Uterus (tissue), 4 donors: ENCODE measurements around the gene NTF3. TPM values are rescaled to one million over a fixed set of nuclear protein-coding genes. Genes with fewer than 3 reads are reported as not detected.

Source experiments
- DNase-seq, 2 donors: peaks; one replicate each; pipeline ENCODE4 v3.0.0-alpha.2; 2019 to 2020
- H3K27ac ChIP-seq, 2 donors: fragments of 200-600 bp; sonication (generic); 1 replicate in 1 of 2; 2 replicates in 1 of 2; pipeline ENCODE4 v1.5.1; 2016 to 2018
- H3K27me3 ChIP-seq, 2 donors: fragments of 200-600 bp; sonication (generic); one replicate each; pipeline ENCODE4 v1.5.1; 2018 to 2019; ENCODE audit warnings: control low read depth in 1 of 2
- H3K36me3 ChIP-seq, 2 donors: fragments of 200-600 bp; sonication (generic); one replicate each; pipeline ENCODE4 v1.5.1; 2019; ENCODE audit warnings: control low read depth in 1 of 2
- H3K4me1 ChIP-seq, 2 donors: fragments of 200-600 bp; sonication (generic); one replicate each; pipeline ENCODE4 v1.5.1; 2018 to 2019; ENCODE audit warnings: control low read depth in 1 of 2
- H3K4me3 ChIP-seq, 2 donors: fragments of 200-600 bp; sonication (generic); 1 replicate in 1 of 2; 2 replicates in 1 of 2; pipeline ENCODE4 v1.5.1; 2018 to 2019; ENCODE audit warnings: mild to moderate bottlenecking in 1 of 2
- H3K9me3 ChIP-seq, 2 donors: fragments of 200-600 bp; sonication (generic); one replicate each; pipeline ENCODE4 v1.5.1; 2019; ENCODE audit warnings: control low read depth in 1 of 2
- CTCF ChIP-seq, 4 experiments: fragments of 200-600 bp in 2 of 4; fragments of 450-650 bp in 2 of 4; sonication (generic) in 2 of 4; IDR thresholded peaks; one replicate each; pipeline ENCODE4 v1.5.1; 2016 to 2019; ENCODE audit warnings: antibody characterized with exemption in 4 of 4, mild to moderate bottlenecking in 2 of 4, moderate library complexity in 1 of 4
- POLR2A ChIP-seq, 2 donors: fragments of 450-650 bp; IDR thresholded peaks; one replicate each; pipeline ENCODE4 v1.6.1; 2016; ENCODE audit warnings: antibody characterized with exemption in 2 of 2, mild to moderate bottlenecking in 1 of 2, moderate library complexity in 1 of 2
- intact Hi-C: fragments of 100-400 bp; cut with DNase I; formaldehyde crosslinking; loops from one replicate; pipeline ENCODE4 v1.15.1; 2023; ENCODE audit warnings: low total_unique reads
- total RNA-seq, 4 donors: library from RNA; depleted of rRNA in 3 of 4; stranded (reverse); fragments of >200 nt in 3 of 4; gene quantifications; one replicate each; pipeline versions ENCODE4 v1.1.0 to v1.2.4, GENCODE V29; 2014 to 2023
- donor health status: DM: yes; HTN: yes; CAD: no.

The NTF3 gene
- total RNA-seq, 4 donors from 2014 or later: 0.26 to 7.1 (median 3.5) TPM; not detected in 1

GRCh38 chr12:5392961-5393360, 38.9 kb upstream of the NTF3 start:
- Histone ChIP-seq H3K9me3 (no peaks in the 10 kb centered on the region), H3K36me3 (no peaks in the 10 kb centered on the region), H3K27ac (no peak overlapping the region), H3K4me3 (no peak overlapping the region), H3K4me1 (no peaks in the 10 kb centered on the region), H3K27me3 (no peaks in the 10 kb centered on the region)
- no peak for TF ChIP-seq POLR2A (IDR thresholded peaks at IDR 0.05)
- TF ChIP-seq CTCF (IDR thresholded peaks at IDR 0.05): no peak
- DNase-seq: no peak
- intact Hi-C loops: no loop called here

GRCh38 chr12:5395443-5396271, 36.3 kb upstream of the NTF3 start:
- Histone ChIP-seq H3K4me3 (no peak overlapping the region), H3K9me3 (no peaks in the 10 kb centered on the region), H3K36me3 (no peaks in the 10 kb centered on the region), H3K27ac (no peak overlapping the region), H3K27me3 (no peaks in the 10 kb centered on the region), H3K4me1 (no peaks in the 10 kb centered on the region)
- no peak for TF ChIP-seq POLR2A (IDR thresholded peaks at IDR 0.05)
- TF ChIP-seq CTCF (IDR thresholded peaks at IDR 0.05): no peak
- peak; percentile 18 to 23 for DNase-seq
- intact Hi-C loops: no loop called here

- TF ChIP-seq CTCF (IDR thresholded peaks at IDR 0.05): no peak
- TF ChIP-seq POLR2A (IDR thresholded peaks at IDR 0.05): no peak
- Histone ChIP-seq H3K27me3 (no peaks in the 10 kb centered on the region), H3K27ac (no peak overlapping the region), H3K9me3 (no peaks in the 10 kb centered on the region), H3K4me1 (no peaks in the 10 kb centered on the region), H3K36me3 (no peaks in the 10 kb centered on the region), H3K4me3 (no peak overlapping the region)
- no peak for DNase-seq
- intact Hi-C loops: no loop called here
Observed at GRCh38 chr12:5396541-5396940, 35.4 kb upstream of the NTF3 start.

GRCh38 chr12:5399266-5399665, 32.6 kb upstream of the NTF3 start:
- Histone ChIP-seq H3K36me3 (no peaks in the 10 kb centered on the region), H3K27me3 (no peaks in the 10 kb centered on the region), H3K4me1 (no peaks in the 10 kb centered on the region), H3K27ac (no peak overlapping the region), H3K9me3 (no peaks in the 10 kb centered on the region), H3K4me3 (no peak overlapping the region)
- TF ChIP-seq POLR2A (IDR thresholded peaks at IDR 0.05) (no peak), CTCF (IDR thresholded peaks at IDR 0.05) (no peak)
- intact Hi-C loops: no loop called here
- no peak for DNase-seq

GRCh38 chr12:5402009-5402935, 29.6 kb upstream of the NTF3 start:
- DNase-seq: no peak
- Histone ChIP-seq H3K27ac (no peak overlapping the region), H3K9me3 (no peaks in the 10 kb centered on the region), H3K4me1 (no peaks in the 10 kb centered on the region), H3K27me3 (no peaks in the 10 kb centered on the region), H3K36me3 (no peaks in the 10 kb centered on the region), H3K4me3 (no peak overlapping the region)
- intact Hi-C loops: no loop called here
- TF ChIP-seq POLR2A (IDR thresholded peaks at IDR 0.05) (no peak), CTCF (IDR thresholded peaks at IDR 0.05) (no peak)
